ELF-1 (cell line): ENCODE data around the gene GIMAP5.

ENCODE experiments used
- DNase-seq: peaks from one replicate; pipeline ENCODE4 v3.0.0-alpha.2; 2016; ENCODE audit warnings: low read depth, low spot score

The GIMAP5 gene

DNA sequence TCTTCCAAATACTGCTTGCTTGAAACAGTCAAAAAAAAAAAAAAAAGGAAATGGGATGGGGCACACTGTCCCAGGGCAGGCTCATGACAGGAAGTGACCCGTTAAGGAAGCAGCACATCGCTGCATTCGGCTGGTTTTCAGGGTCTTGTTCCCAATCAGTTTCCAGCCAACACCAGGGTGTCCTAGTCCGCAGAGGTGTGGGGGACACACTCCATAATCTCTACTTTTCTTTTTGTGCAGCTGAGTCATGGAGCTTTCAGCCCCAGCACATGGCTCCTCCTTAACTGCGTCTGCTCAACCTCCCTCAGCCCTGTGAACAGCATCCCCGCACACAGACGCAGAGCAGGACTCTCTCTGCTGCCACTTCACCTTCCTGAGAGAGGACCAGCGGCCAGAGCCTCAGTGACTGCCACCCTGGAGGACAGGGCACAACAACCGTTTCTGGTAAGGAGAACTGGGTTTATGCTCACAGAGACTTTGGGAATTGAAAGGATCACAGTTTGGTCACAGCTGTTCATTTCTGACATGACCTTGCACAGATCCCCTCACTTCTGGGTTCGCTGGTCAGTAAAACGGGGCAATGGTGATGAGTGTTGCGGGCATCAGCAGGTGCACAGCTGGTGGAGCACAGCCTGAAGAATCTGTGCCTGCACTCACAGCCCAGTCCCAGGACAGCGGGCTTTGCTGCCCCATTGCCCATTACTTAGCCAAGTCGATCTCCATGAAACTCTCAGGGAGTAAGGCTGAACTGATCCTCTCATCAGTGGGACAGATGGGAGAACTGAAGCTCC lies at the start of gene GIMAP5:
Gene GIMAP5 (plus strand): TSS at position 154 of the 791 bp plus-strand sequence. CDS start 3,467 bp downstream, outside the sequence.
- no peak for DNase-seq

GRCh38 chr7:150688630-150689029 lies 48.6 kb upstream of the GIMAP5 start:
- no peak for DNase-seq

GRCh38 chr7:150695654-150696053 lies 41.6 kb upstream of the GIMAP5 start:
- DNase-seq, result no peak

- DNase-seq, result no peak
These were observed 34.0 kb upstream of the GIMAP5 start for GRCh38 chr7:150703209-150703608.

- DNase-seq, result no peak
These were observed 21.9 kb upstream of the GIMAP5 start for GRCh38 chr7:150715293-150715692.

GRCh38 chr7:150715738-150716137 lies 21.5 kb upstream of the GIMAP5 start:
- no peak for DNase-seq

DNA sequence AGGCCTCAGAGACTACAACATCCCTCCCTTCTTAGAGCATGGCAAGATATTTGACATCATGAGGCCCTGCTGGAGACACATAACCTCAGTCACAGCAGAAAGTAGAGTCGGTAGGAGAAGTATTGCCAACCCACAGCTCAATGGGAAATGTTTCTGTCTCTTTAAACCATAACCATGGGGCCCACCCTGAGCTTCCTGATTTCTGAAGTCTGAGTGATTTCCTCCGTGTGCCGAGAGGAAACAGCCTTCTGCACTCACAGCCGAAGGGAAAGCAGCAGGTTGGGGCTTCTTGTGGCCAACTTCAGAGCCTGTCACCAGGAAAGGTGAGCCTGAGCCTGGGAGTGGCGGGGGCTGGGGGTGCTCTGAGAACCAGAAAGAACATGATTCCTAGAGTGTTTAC lies 20.9 kb upstream of the GIMAP5 start, which contains the start of gene GIMAP1:
Gene GIMAP1 (plus strand): TSS at position 246 of the 400 bp plus-strand sequence. CDS start 2,435 bp downstream, outside the sequence.
- no peak for DNase-seq

DNA sequence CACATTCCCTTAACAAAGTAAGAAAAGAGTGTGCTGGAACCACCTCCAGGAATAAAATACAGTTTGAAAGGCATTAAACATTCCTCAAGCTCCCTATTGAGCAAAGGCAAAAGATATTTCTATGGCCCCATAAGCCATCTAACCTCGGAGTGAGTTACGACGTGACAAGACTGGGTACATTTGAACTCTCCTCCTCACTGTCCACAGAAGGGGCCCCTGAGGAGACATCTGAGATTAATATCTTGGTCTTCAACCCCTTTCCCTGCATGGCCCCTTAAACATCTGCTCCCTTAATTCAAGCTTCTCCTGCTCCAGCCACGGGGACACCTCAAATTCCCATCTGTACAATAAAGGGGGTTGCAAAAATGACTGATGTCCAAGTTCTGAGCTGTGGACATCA lies 20.3 kb upstream of the GIMAP5 start:
- no peak for DNase-seq

GRCh38 chr7:150717814-150718420 lies 19.3 kb upstream of the GIMAP5 start:
- no peak for DNase-seq

GRCh38 chr7:150719436-150719835 lies 17.8 kb upstream of the GIMAP5 start:
- DNase-seq, result no peak

- no peak for DNase-seq
These were observed 17.0 kb upstream of the GIMAP5 start for GRCh38 chr7:150719960-150720891.

DNA sequence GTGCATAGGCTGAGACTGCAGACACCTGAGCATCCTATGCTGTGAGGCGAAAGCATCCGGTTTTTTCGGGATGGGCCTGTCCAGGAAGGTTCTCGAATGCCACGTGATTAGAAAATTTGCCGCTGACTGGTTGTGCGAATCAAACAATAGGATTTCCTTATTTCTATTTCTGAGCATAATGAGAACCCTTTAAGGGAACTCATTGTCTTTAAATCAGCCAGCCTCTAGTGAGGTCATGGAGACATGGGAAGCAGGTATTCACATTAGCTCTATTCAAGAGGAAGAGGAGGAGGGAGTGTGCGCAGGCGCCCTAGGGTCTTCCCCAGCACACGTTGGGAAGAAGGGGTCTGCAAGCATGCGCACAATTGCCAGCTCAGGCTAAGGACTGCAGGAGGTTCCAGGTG lies 15.2 kb upstream of the GIMAP5 start:
- no peak for DNase-seq

GRCh38 chr7:150722431-150722931 lies 14.7 kb upstream of the GIMAP5 start:
- no peak for DNase-seq

DNA sequence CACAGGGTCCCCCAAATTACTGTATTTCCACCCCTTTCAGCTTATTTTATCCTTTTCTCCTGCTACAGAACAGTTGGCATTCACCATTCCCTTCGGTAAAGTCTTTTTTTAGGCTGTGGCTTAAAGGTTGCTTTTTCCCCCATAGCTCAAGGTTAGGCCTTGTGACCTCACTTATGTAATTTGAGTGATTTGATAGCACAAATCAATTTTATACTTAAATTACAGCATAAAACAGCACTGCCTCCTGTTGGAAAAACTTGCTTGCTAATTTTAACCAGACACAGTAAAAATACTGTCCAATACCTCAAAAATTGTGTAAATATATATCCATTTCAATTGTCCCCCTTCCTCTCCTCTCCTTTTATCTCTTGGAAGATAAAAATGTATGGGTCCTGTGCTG lies 13.8 kb upstream of the GIMAP5 start:
- DNase-seq, result no peak

- no peak for DNase-seq
These were observed 9.8 kb upstream of the GIMAP5 start for GRCh38 chr7:150727381-150727780.

GRCh38 chr7:150728011-150728410 lies 9.2 kb upstream of the GIMAP5 start:
- DNase-seq, result no peak

- DNase-seq, result no peak
These were observed 8.6 kb upstream of the GIMAP5 start for GRCh38 chr7:150728609-150729008.

DNA sequence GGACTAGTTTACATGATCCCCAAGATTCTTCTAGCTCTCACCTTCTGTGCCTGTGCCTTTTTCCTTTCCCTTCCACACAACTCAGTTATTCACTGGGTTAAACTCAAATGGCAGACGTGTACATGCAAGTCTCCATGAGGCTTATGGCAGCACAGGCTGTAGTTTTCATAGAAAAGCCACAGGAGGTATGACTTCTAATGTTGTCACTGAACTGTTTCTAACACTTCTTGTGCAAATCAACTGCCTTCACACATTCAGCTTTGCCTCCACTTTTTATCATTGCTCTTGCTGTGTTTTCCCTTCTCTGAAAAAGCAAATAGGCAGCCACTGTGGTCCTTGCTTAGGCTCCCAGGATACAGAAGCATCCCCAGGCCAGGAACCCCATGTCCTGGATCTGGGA lies 5.3 kb upstream of the GIMAP5 start:
- DNase-seq, result no peak

DNA sequence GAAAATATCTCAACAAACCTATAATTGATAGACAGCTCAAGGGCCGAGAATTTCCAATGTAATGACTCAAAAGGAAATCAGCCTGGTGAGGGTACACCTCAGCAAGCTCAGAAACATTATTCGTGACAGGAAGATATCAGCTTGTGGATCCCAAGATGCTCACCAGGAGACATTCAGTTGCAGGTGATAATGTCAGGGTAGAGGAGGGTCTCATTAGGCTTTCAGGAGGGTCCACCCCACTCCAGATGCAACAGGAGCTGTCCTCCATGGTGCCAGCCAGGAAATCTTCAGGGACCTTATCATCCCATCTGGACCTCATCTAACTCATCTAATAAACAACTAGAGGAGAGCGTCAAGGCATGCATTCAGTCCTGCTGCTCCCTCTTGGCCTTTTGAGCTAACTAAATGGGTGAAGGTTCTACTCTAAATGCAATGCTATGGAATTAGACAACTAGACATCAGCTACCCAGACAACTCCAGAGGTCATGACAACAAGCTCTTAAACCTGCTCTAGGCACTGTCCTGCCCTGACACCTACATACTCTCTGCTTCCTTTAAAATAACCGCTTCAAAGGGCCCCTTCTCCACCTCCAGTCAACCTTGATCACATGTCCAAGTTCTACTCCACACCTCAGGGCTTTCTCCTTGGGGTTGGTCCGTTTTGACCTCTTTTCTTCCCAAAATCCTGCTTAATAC lies 4.3 kb upstream of the GIMAP5 start:
- DNase-seq, result no peak

DNA sequence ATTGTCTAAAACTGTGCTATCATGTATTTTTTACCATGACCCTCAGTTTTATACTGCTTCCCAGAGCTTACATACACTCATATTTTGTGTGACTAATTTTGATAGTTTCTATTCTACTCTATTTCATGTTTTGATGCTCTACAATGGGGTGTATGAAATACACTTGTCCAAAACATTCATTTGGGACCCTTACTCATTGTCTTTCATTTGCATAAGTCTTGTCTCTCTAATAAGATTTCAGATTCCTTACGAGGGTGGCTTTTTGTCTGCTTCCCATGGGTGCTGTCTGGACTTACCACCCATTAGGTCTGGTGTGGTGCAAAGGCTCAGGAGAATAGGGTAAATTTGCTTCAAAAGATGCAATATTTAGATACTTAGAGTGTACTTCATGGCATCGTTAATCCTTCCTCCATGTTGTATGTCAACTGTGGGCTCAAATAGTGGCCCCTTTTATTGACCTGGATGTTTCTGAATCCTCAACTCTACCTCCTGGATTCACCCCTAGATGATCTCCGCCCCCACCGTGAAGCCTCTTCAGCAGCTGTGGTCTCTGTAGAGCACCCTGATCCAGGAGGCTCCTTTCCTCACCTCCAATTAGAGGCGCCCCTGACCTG lies 3.6 kb upstream of the GIMAP5 start:
- DNase-seq, result no peak

GRCh38 chr7:150734254-150734653 lies 3.0 kb upstream of the GIMAP5 start:
- no peak for DNase-seq
